ENCODE results near the gene VSTM4. TPM values are rescaled to one million over a fixed set of nuclear protein-coding genes. Genes with fewer than 3 reads are reported as not detected.

Gene VSTM4
- total and polyA plus RNA-seq, 2 experiments from 2014 or later = 0.21 to 0.66 TPM

GRCh38 chr10:49133706-49134248 lies 18.5 kb upstream of the VSTM4 start, which contains the start of gene FAM170B:
Gene FAM170B, minus strand, starts transcription at chr10:49134021. Its CDS starts 103 bp downstream, at chr10:49133918.
- Histone ChIP-seq H3F3A (replicated peaks; ENCODE audit: low read depth) (no peaks in the 10 kb centered on the region), H3K27me3 (ENCODE audit: insufficient read depth) (no peaks in the 10 kb centered on the region), H2AFZ (no peak within 1 kb of the TSS), H3K4me3 (no peak within 1 kb of the TSS), H3K4me1 (ENCODE audit: insufficient read depth) (no peaks in the 10 kb centered on the region), H3K79me2 (replicated peaks; ENCODE audit: insufficient read depth) (no peaks in the 10 kb centered on the region), H3K36me3 (ENCODE audit: insufficient read depth) (no peaks in the 10 kb centered on the region), H3K4me2 (no peak within 1 kb of the TSS), H4K20me1 (replicated peaks; ENCODE audit: insufficient read depth) (no peaks in the 10 kb centered on the region), H3K9me2 (ENCODE audit: insufficient read depth) (peaks cover 8% of the 10 kb centered on the region; the same call in 1 of the 2 replicates), H3K27ac (ENCODE audit: low read depth) (no peak within 1 kb of the TSS)
- Mint-ChIP-seq H3K27ac (no peak within 1 kb of the TSS; the same call in 1 of the 2 replicates), H3K9me3 (peaks cover 2% of the 10 kb centered on the region; the same call in 1 of the 3 replicates), H3K4me3 (no peak within 1 kb of the TSS), H3K36me3 (ENCODE audit: low read depth) (peaks cover 2% of the 10 kb centered on the region; the same call in 1 of the 3 replicates), H3K27me3 (ENCODE audit: insufficient read depth, low read depth, poor library complexity) (peaks cover 4% of the 10 kb centered on the region), H3K4me1 (peaks cover 2% of the 10 kb centered on the region)
- ATAC-seq (no peak), DNase-seq (ENCODE audit: low spot score) (no peak)
- TF ChIP-seq POLR2AphosphoS5 (IDR thresholded peaks at IDR 0.05; ENCODE audit: low read depth) (no peak), ZNF331 (CRISPR knock-in tag; IDR thresholded peaks at IDR 0.05; ENCODE audit: low read depth) (no peak), NANOG (IDR thresholded peaks at IDR 0.05; ENCODE audit: borderline replicate concordance) (no peak), CTCF (conservative IDR thresholded peaks at IDR 0.05; ENCODE audit: low read depth in 2 of 2) (no peak), JUNB (IDR thresholded peaks at IDR 0.05; ENCODE audit: unreplicated experiment) (no peak), ETS1 (IDR thresholded peaks at IDR 0.05) (no peak), CREB1 (CRISPR knock-in tag; IDR thresholded peaks at IDR 0.05; ENCODE audit: low read depth) (no peak), ZNF462 (CRISPR knock-in tag; IDR thresholded peaks at IDR 0.05) (no peak), EZH2phosphoT487 (IDR thresholded peaks at IDR 0.05; ENCODE audit: unreplicated experiment) (no peak), STAT1 (IDR thresholded peaks at IDR 0.05; ENCODE audit: unreplicated experiment) (no peak)

All from GM23338 (cell line).